Tibial nerve (tissue), 3 donors: ENCODE data around the gene NIPAL3.

ENCODE experiments used
- POLR2A ChIP-seq, 2 donors: fragments of 450-650 bp; IDR thresholded peaks; one replicate each; pipeline ENCODE4 v1.6.1; 2017; ENCODE audit warnings: antibody characterized with exemption in 2 of 2, mild to moderate bottlenecking in 2 of 2, moderate library complexity in 2 of 2
- TF ChIP-seq, protein P1 (sequence below), 5 experiments: fragments of 200-600 bp in 3 of 5; fragments of 450-650 bp in 2 of 5; sonication (generic) in 3 of 5; IDR thresholded peaks; one replicate each; pipeline ENCODE4 v1.5.1; 2016 to 2019; ENCODE audit warnings: antibody characterized with exemption in 5 of 5, mild to moderate bottlenecking in 3 of 5, moderate library complexity in 2 of 5

DNA sequence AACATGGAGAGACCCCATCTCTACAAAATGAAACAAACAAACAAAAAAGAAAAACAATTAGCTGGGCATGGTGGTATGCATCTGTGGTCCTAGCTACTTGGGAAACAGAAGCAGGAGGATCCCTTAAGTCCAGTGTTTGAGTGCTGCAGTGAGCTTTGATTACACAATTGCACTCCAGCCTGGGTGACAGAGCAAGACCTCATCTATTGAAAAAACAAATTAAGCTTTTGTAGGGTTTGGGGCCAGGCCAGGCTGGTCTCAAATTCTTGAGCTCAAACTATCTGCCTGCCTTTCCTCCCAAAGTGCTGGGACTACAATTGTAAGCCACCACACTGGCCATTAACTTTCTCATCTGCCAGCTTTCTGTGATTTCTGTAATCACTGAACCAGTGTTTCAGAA lies 27.2 kb downstream of the NIPAL3 start:
- TF ChIP-seq, protein P1, sequence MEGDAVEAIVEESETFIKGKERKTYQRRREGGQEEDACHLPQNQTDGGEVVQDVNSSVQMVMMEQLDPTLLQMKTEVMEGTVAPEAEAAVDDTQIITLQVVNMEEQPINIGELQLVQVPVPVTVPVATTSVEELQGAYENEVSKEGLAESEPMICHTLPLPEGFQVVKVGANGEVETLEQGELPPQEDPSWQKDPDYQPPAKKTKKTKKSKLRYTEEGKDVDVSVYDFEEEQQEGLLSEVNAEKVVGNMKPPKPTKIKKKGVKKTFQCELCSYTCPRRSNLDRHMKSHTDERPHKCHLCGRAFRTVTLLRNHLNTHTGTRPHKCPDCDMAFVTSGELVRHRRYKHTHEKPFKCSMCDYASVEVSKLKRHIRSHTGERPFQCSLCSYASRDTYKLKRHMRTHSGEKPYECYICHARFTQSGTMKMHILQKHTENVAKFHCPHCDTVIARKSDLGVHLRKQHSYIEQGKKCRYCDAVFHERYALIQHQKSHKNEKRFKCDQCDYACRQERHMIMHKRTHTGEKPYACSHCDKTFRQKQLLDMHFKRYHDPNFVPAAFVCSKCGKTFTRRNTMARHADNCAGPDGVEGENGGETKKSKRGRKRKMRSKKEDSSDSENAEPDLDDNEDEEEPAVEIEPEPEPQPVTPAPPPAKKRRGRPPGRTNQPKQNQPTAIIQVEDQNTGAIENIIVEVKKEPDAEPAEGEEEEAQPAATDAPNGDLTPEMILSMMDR (IDR thresholded peaks at IDR 0.05), result no peak
- no peak for TF ChIP-seq POLR2A (IDR thresholded peaks at IDR 0.05)
